CD8-positive, alpha-beta memory T cell (primary cell): Measurements from ENCODE around the gene TRPV3. TPM values are rescaled to one million over a fixed set of nuclear protein-coding genes. Genes with fewer than 3 reads are reported as not detected.

Experiments used
- CTCF ChIA-PET: fragments of 350-600 bp; sonication (Branson Sonifier 250); formaldehyde crosslinking; loops from one replicate; lab custom pipeline; 2021; ENCODE audit warnings: antibody characterized with exemption; lab: Charles Lee
- POLR2A ChIA-PET: fragments of 350-600 bp; sonication (Branson Sonifier 250); formaldehyde crosslinking; loops from one replicate; lab custom pipeline; 2021; ENCODE audit warnings: antibody characterized with exemption; lab: Charles Lee
- DNase-seq, 5 donors: peaks; one replicate each; pipeline versions ENCODE4 v3.0.0 to v3.0.0-alpha.2; 2020 to 2022; ENCODE audit warnings: mixed read lengths in 1 of 5
- H3K27ac ChIP-seq: one replicate; pipeline ENCODE4 v1.7.0; 2013; ENCODE audit warnings: low read depth, mild to moderate bottlenecking, low read length, moderate library complexity
- H3K27me3 ChIP-seq: 2 replicates; pipeline ENCODE4 v1.7.0; 2013; ENCODE audit warnings: low read length, mild to moderate bottlenecking; ENCODE audit not compliant: insufficient read depth, poor library complexity, severe bottlenecking
- H3K36me3 ChIP-seq: 2 replicates; pipeline ENCODE4 v1.7.0; 2013; ENCODE audit warnings: mild to moderate bottlenecking, low read length, moderate library complexity; ENCODE audit not compliant: insufficient read depth
- H3K4me1 ChIP-seq: 2 replicates; pipeline ENCODE4 v1.7.0; 2013; ENCODE audit warnings: mild to moderate bottlenecking, low read length, moderate library complexity; ENCODE audit not compliant: insufficient read depth
- H3K4me3 ChIP-seq: 2 replicates; pipeline ENCODE4 v1.7.0; 2013; ENCODE audit warnings: mild to moderate bottlenecking, low read length
- H3K9me3 ChIP-seq: 2 replicates; pipeline ENCODE4 v1.7.0; 2013; ENCODE audit warnings: mild to moderate bottlenecking, low read length
- H3K27ac Mint-ChIP-seq, 8 donors: one replicate each; pipeline ENCODE4 v1.8.0; 2020 to 2021; ENCODE audit warnings: mixed read lengths in 8 of 8, mild to moderate bottlenecking in 6 of 8, inconsistent platforms in 3 of 8, moderate library complexity in 3 of 8
- H3K27me3 Mint-ChIP-seq, 2 donors: one replicate each; pipeline ENCODE4 v1.8.0; 2020 to 2021; ENCODE audit warnings: mixed read lengths in 2 of 2, mild to moderate bottlenecking in 1 of 2, moderate library complexity in 1 of 2
- H3K36me3 Mint-ChIP-seq, 3 donors: one replicate each; pipeline ENCODE4 v1.8.0; 2020 to 2021; ENCODE audit warnings: mixed read lengths in 3 of 3, inconsistent platforms in 1 of 3, mild to moderate bottlenecking in 1 of 3
- H3K4me1 Mint-ChIP-seq, 3 donors: one replicate each; pipeline ENCODE4 v1.8.0; 2020 to 2021; ENCODE audit warnings: mixed read lengths in 3 of 3, inconsistent platforms in 1 of 3, mild to moderate bottlenecking in 1 of 3
- H3K4me3 Mint-ChIP-seq, 7 donors: one replicate each; pipeline ENCODE4 v1.8.0; 2020 to 2021; ENCODE audit warnings: mixed read lengths in 7 of 7, mild to moderate bottlenecking in 6 of 7, moderate library complexity in 4 of 7, inconsistent platforms in 2 of 7
- H3K9me3 Mint-ChIP-seq, 5 donors: one replicate each; pipeline ENCODE4 v1.8.0; 2020 to 2022; ENCODE audit warnings: mixed read lengths in 5 of 5, mild to moderate bottlenecking in 3 of 5, moderate library complexity in 2 of 5, inconsistent platforms in 1 of 5
- polyA plus RNA-seq: library from polyadenylated mRNA; unstranded; fragments of 300-500 nt; fragmentation: Illumina TruSeq; gene quantifications from one replicate; pipeline ENCODE4 v1.2.3, GENCODE V29; 2021
- total RNA-seq, 2 experiments: library from RNA; stranded (reverse); gene quantifications; one replicate each; pipeline ENCODE4 v1.2.3, GENCODE V29; 2021

TRPV3 gene
- total and polyA plus RNA-seq, 3 experiments from 2014 or later: 0.21 to 0.79 (median 0.49) TPM

GRCh38 chr17:3510090-3510489, 47.5 kb downstream of the TRPV3 start:
- H3K4me3 Mint-ChIP-seq: no peak overlapping the region
- H3K9me3 Mint-ChIP-seq: peaks cover 0 to 4% (median 3%) of the 10 kb centered on the region in 5 donors
- H3K27ac Mint-ChIP-seq: no peak overlapping the region
- no peak for DNase-seq
- Histone ChIP-seq H3K36me3 (no peaks in the 10 kb centered on the region), H3K4me1 (no peaks in the 10 kb centered on the region), H3K27ac (no peak overlapping the region), H3K9me3 (no peaks in the 10 kb centered on the region), H3K4me3 (no peak overlapping the region), H3K27me3 (no peaks in the 10 kb centered on the region)
- H3K36me3 Mint-ChIP-seq: peaks cover 0 to 9% (median 0%) of the 10 kb centered on the region in 3 donors
- H3K27me3 Mint-ChIP-seq: peaks cover 10 to 25% of the 10 kb centered on the region in 2 donors
- ChIA-PET CTCF (no interaction called here), POLR2A (no interaction called here)
- peaks cover 3 to 5% (median 5%) of the 10 kb centered on the region in 3 donors for H3K4me1 Mint-ChIP-seq

- no peak overlapping the region for H3K4me3 ChIP-seq
- Mint-ChIP-seq H3K4me3 (no peak overlapping the region), H3K9me3 (peaks cover 0 to 4% (median 3%) of the 10 kb centered on the region in 5 donors), H3K27me3 (peaks cover 10 to 29% of the 10 kb centered on the region in 2 donors), H3K27ac (no peak overlapping the region), H3K36me3 (peaks cover 0 to 9% (median 0%) of the 10 kb centered on the region in 3 donors), H3K4me1 (no peaks in the 10 kb centered on the region)
- ChIA-PET POLR2A (no interaction called here), CTCF (no interaction called here)
- no peaks in the 10 kb centered on the region for H3K9me3 ChIP-seq
- H3K27ac ChIP-seq: no peak overlapping the region
- no peaks in the 10 kb centered on the region for H3K4me1 ChIP-seq
- H3K27me3 ChIP-seq: no peaks in the 10 kb centered on the region
- H3K36me3 ChIP-seq: no peaks in the 10 kb centered on the region
- DNase-seq: no peak
These were observed 49.7 kb downstream of the TRPV3 start for GRCh38 chr17:3507869-3508268.

- no peak overlapping the region for H3K4me3 ChIP-seq
- CTCF ChIA-PET: no interaction called here
- peaks cover 0 to 9% (median 0%) of the 10 kb centered on the region in 3 donors for H3K36me3 Mint-ChIP-seq
- no peak overlapping the region for H3K27ac ChIP-seq
- POLR2A ChIA-PET: no interaction called here
- no peak overlapping the region for H3K4me3 Mint-ChIP-seq
- H3K27ac Mint-ChIP-seq: no peak overlapping the region
- DNase-seq: no peak
- H3K9me3 ChIP-seq: no peaks in the 10 kb centered on the region
- no peaks in the 10 kb centered on the region for H3K27me3 ChIP-seq
- peaks cover 10 to 27% of the 10 kb centered on the region in 2 donors for H3K27me3 Mint-ChIP-seq
- no peaks in the 10 kb centered on the region for H3K36me3 ChIP-seq
- no peaks in the 10 kb centered on the region for H3K4me1 ChIP-seq
- H3K9me3 Mint-ChIP-seq: peaks cover 0 to 4% (median 3%) of the 10 kb centered on the region in 5 donors
- H3K4me1 Mint-ChIP-seq: no peaks in the 10 kb centered on the region
These were observed 50.5 kb downstream of the TRPV3 start for GRCh38 chr17:3507071-3507470.

GRCh38 chr17:3506054-3506453, 51.6 kb downstream of the TRPV3 start:
- H3K27ac ChIP-seq: no peak overlapping the region
- no peaks in the 10 kb centered on the region for H3K27me3 ChIP-seq
- no peaks in the 10 kb centered on the region for H3K4me1 Mint-ChIP-seq
- no peak overlapping the region for H3K4me3 ChIP-seq
- H3K36me3 ChIP-seq: no peaks in the 10 kb centered on the region
- peaks cover 0 to 4% (median 3%) of the 10 kb centered on the region in 5 donors for H3K9me3 Mint-ChIP-seq
- H3K9me3 ChIP-seq: no peaks in the 10 kb centered on the region
- peaks cover 0 to 9% (median 0%) of the 10 kb centered on the region in 3 donors for H3K36me3 Mint-ChIP-seq
- H3K4me1 ChIP-seq: no peaks in the 10 kb centered on the region
- ChIA-PET POLR2A (no interaction called here), CTCF (no interaction called here)
- no peak for DNase-seq
- no peak overlapping the region for H3K27ac Mint-ChIP-seq
- H3K4me3 Mint-ChIP-seq: no peak overlapping the region
- H3K27me3 Mint-ChIP-seq: peaks cover 10 to 24% of the 10 kb centered on the region in 2 donors

- no peaks in the 10 kb centered on the region for H3K9me3 ChIP-seq
- H3K27me3 ChIP-seq: no peaks in the 10 kb centered on the region
- Mint-ChIP-seq H3K36me3 (peaks cover 0 to 9% (median 0%) of the 10 kb centered on the region in 3 donors), H3K27ac (no peak overlapping the region), H3K9me3 (peaks cover 0 to 4% (median 3%) of the 10 kb centered on the region in 5 donors), H3K4me3 (no peak overlapping the region), H3K27me3 (peaks cover 10 to 28% of the 10 kb centered on the region in 2 donors), H3K4me1 (no peaks in the 10 kb centered on the region)
- DNase-seq: no peak
- ChIA-PET CTCF (no interaction called here), POLR2A (no interaction called here)
- H3K27ac ChIP-seq: no peak overlapping the region
- no peaks in the 10 kb centered on the region for H3K36me3 ChIP-seq
- no peaks in the 10 kb centered on the region for H3K4me1 ChIP-seq
- no peak overlapping the region for H3K4me3 ChIP-seq
These were observed 52.6 kb downstream of the TRPV3 start for GRCh38 chr17:3505008-3505407.

GRCh38 chr17:3503285-3503684, 54.3 kb downstream of the TRPV3 start:
- no peaks in the 10 kb centered on the region for H3K9me3 ChIP-seq
- H3K4me1 Mint-ChIP-seq: no peaks in the 10 kb centered on the region
- H3K27me3 Mint-ChIP-seq: peaks cover 8 to 23% of the 10 kb centered on the region in 2 donors
- ChIA-PET CTCF (no interaction called here), POLR2A (no interaction called here)
- H3K27ac ChIP-seq: no peak overlapping the region
- H3K36me3 ChIP-seq: no peaks in the 10 kb centered on the region
- no peak for DNase-seq
- no peaks in the 10 kb centered on the region for H3K27me3 ChIP-seq
- no peak overlapping the region for H3K4me3 Mint-ChIP-seq
- no peak overlapping the region for H3K27ac Mint-ChIP-seq
- H3K4me3 ChIP-seq: no peak overlapping the region
- peaks cover 0 to 2% (median 0%) of the 10 kb centered on the region in 5 donors for H3K9me3 Mint-ChIP-seq
- no peaks in the 10 kb centered on the region for H3K4me1 ChIP-seq
- H3K36me3 Mint-ChIP-seq: no peaks in the 10 kb centered on the region

GRCh38 chr17:3502466-3502865, 55.1 kb downstream of the TRPV3 start:
- Mint-ChIP-seq H3K4me3 (no peak overlapping the region), H3K4me1 (no peaks in the 10 kb centered on the region), H3K9me3 (peaks cover 0 to under 1% (median 0%) of the 10 kb centered on the region in 5 donors), H3K27ac (no peak overlapping the region), H3K36me3 (no peaks in the 10 kb centered on the region), H3K27me3 (peaks cover 8 to 19% of the 10 kb centered on the region in 2 donors)
- ChIA-PET POLR2A (no interaction called here), CTCF (no interaction called here)
- H3K27ac ChIP-seq: no peak overlapping the region
- H3K27me3 ChIP-seq: no peaks in the 10 kb centered on the region
- no peak overlapping the region for H3K4me3 ChIP-seq
- no peak for DNase-seq
- no peaks in the 10 kb centered on the region for H3K9me3 ChIP-seq
- H3K4me1 ChIP-seq: no peaks in the 10 kb centered on the region
- H3K36me3 ChIP-seq: no peaks in the 10 kb centered on the region

- Mint-ChIP-seq H3K27me3 (peaks cover 4 to 20% of the 10 kb centered on the region in 2 donors), H3K4me1 (no peaks in the 10 kb centered on the region), H3K36me3 (no peaks in the 10 kb centered on the region), H3K27ac (no peak overlapping the region), H3K4me3 (no peak overlapping the region), H3K9me3 (no peaks in the 10 kb centered on the region)
- no peaks in the 10 kb centered on the region for H3K36me3 ChIP-seq
- ChIA-PET POLR2A (no interaction called here), CTCF (no interaction called here)
- DNase-seq: no peak
- H3K27ac ChIP-seq: no peak overlapping the region
- no peaks in the 10 kb centered on the region for H3K4me1 ChIP-seq
- H3K27me3 ChIP-seq: no peaks in the 10 kb centered on the region
- no peak overlapping the region for H3K4me3 ChIP-seq
- no peaks in the 10 kb centered on the region for H3K9me3 ChIP-seq
These were observed 56.3 kb downstream of the TRPV3 start for GRCh38 chr17:3501344-3501743.
